GM10266 (cell line): ENCODE measurements around the gene ING1.
"Not testable (repeated sequence)": the region's sequence is repeated elsewhere in the genome, so short reads cannot be mapped to it uniquely, and the experiment has no call there.

Source experiments
- DNase-seq: peaks from one replicate; pipeline ENCODE4 v3.0.0; 2012; ENCODE audit errors: extremely low spot score
- CTCF ChIP-seq: IDR thresholded peaks from 2 replicates; pipeline ENCODE4 v1.5.1; 2012; ENCODE audit warnings: mild to moderate bottlenecking, low read depth; ENCODE audit not compliant: control insufficient read depth, insufficient read depth; ENCODE audit errors: missing control alignments

The ING1 gene

GRCh38 chr13:110696776-110697175 is 16.7 kb upstream of the ING1 start:
- DNase-seq = no peak
- TF ChIP-seq CTCF = no peak

GRCh38 chr13:110697842-110698241 is 15.7 kb upstream of the ING1 start:
- no peak for DNase-seq
- no peak for TF ChIP-seq CTCF

- DNase-seq = no peak
- TF ChIP-seq CTCF = no peak
Observed at GRCh38 chr13:110698689-110699088, 14.8 kb upstream of the ING1 start.

- DNase-seq = no peak
- TF ChIP-seq CTCF = no peak
Observed at GRCh38 chr13:110699148-110700145, 14.1 kb upstream of the ING1 start.

GRCh38 chr13:110700186-110700585 is 13.3 kb upstream of the ING1 start:
- no peak for DNase-seq
- no peak for TF ChIP-seq CTCF

- no peak for DNase-seq
- TF ChIP-seq CTCF = no peak
Observed at GRCh38 chr13:110700641-110701040, 12.9 kb upstream of the ING1 start.

- not testable (repeated sequence) for DNase-seq
Observed at GRCh38 chr13:110701061-110701460, 12.4 kb upstream of the ING1 start.

GRCh38 chr13:110702089-110702488 is 11.4 kb upstream of the ING1 start:
- TF ChIP-seq CTCF = no peak
- DNase-seq = no peak
